ENCODE results near the gene LRRC4C. TPM values are rescaled to one million over a fixed set of nuclear protein-coding genes. Genes with fewer than 3 reads are reported as not detected.

LRRC4C gene
- total RNA-seq, 2 donors from 2014 or later: 0.42 TPM; not detected in 1

DNA sequence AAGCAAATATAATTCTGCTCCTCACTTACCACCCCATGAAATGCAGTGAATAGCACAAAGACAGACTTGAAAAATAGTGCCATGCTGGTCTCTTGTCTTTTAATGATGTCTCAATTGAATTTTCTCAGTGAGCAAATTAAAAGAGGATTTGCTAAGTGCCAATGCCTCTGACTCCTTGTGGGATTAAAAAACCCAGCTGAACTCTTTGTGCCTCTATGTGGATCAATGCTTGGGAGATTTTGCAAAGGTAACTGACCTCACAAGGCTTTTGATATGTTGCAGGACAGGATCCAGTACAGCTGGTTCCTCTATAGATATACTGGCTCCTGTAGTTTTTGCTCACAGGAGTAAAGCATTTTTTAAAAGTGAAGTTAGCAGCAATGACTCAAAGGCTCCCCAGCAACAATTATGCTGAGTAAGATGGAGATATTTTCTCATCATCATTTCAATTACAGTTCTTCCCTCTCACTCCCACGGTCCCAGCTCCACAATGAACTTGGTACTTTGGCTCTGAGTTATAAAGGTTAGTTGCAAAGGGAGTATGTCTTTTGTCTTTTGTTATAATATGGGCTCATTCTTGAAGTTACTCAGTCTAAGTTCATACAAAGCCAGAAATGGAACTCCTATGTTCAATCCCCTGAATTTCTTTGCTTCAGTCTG, 471.5 kb downstream of the LRRC4C start:
- intact Hi-C loops (cut with DNase I): no loop called here
- Histone ChIP-seq H3K4me3 (no peak overlapping the region), H3K4me1 (no peaks in the 10 kb centered on the region), H3K9me3 (no peaks in the 10 kb centered on the region), H3K27me3 (no peaks in the 10 kb centered on the region), H3K36me3 (no peaks in the 10 kb centered on the region), H3K27ac (no peak overlapping the region), H3K9ac (ENCODE audit: low read depth in 2 of 2, low read length in 2 of 2) (no peak overlapping the region)
- no peak for TF ChIP-seq CTCF (IDR thresholded peaks at IDR 0.05)
- DNase-seq: no peak

DNA sequence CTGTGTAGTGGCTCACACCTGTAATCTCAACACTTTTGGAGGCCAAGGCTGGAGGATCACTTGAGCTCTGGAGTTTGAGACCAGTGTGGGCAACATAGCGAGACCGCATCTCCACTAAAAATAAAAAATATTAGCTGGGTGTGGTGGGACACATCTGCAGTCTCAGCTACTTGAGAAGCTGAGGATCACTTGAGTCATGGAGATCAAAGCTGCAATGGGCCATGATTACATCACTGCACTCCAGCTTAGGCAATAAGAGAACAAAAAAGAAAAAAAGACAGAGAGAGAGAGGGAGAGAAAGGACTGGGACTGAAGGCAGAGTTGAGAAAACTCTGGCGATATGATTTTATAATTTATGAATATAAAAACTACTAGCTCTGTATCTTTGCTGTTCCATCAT, 473.1 kb downstream of the LRRC4C start:
- no peak overlapping the region for H3K9ac ChIP-seq (ENCODE audit: low read depth in 2 of 2, low read length in 2 of 2)
- H3K36me3 ChIP-seq: no peaks in the 10 kb centered on the region
- intact Hi-C loops (cut with DNase I): no loop called here
- H3K9me3 ChIP-seq: no peaks in the 10 kb centered on the region
- no peak overlapping the region for H3K4me3 ChIP-seq
- no peaks in the 10 kb centered on the region for H3K27me3 ChIP-seq
- no peak for DNase-seq
- TF ChIP-seq CTCF (IDR thresholded peaks at IDR 0.05): no peak
- no peaks in the 10 kb centered on the region for H3K4me1 ChIP-seq
- H3K27ac ChIP-seq: no peak overlapping the region

DNA sequence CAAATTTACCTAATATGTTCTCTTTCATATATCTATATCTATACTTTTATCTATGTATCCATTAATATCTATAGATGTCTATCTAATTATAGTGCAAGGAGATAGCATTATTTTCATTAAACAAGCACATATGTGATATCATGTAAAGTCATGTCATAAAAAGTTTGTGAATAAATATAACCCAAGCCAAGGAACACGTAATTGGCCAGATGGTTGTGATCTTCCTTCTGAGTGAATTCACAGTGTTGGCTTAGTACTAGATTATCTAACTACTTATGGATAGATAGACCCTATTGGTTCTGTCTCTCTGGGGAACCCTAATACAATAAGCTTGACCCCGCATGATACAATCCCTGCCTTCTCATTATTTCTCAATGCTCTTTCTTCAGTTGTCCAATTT, 484.4 kb downstream of the LRRC4C start:
- H3K27ac ChIP-seq: no peak overlapping the region
- no peaks in the 10 kb centered on the region for H3K4me1 ChIP-seq
- TF ChIP-seq CTCF (IDR thresholded peaks at IDR 0.05): no peak
- H3K27me3 ChIP-seq: no peaks in the 10 kb centered on the region
- no peaks in the 10 kb centered on the region for H3K9me3 ChIP-seq
- DNase-seq: no peak
- H3K4me3 ChIP-seq: no peak overlapping the region
- no peak overlapping the region for H3K9ac ChIP-seq (ENCODE audit: low read depth in 2 of 2, low read length in 2 of 2)
- H3K36me3 ChIP-seq: no peaks in the 10 kb centered on the region
- intact Hi-C loops (cut with DNase I): no loop called here

DNA sequence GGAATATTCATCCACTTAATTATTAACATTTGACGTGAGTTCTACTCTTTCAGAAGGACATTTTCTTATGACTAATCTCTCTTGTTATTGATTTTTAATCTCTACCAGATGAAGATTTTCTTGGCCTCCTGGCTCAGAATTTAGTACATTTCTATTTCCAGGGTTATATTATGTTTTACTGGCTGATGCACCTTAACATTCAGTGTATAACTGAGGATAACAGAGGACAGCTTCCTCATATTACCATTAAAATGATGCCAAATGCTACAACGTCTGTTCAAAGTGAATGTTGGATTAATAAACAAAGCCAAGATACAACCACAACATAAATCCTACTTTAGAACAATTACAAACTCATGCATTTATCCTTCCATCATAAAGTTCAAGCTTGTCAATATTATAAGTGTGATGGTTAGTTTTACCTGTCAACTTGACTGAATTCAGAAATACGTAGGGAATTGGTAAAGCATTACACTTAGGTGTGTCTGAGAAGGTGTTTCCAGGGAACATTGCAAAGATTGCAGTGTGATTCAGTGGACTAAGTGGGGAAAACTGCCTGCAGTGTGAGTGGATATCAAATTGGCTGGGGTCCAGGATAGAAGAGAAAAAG, 485.2 kb downstream of the LRRC4C start:
- no peak for TF ChIP-seq CTCF (IDR thresholded peaks at IDR 0.05)

GRCh38 chr11:40958707-40959106, 500.7 kb downstream of the LRRC4C start:
- H3K9me3 ChIP-seq: no peaks in the 10 kb centered on the region
- no peaks in the 10 kb centered on the region for H3K4me1 ChIP-seq
- no peak for TF ChIP-seq CTCF (IDR thresholded peaks at IDR 0.05)
- H3K36me3 ChIP-seq: no peaks in the 10 kb centered on the region
- no peak overlapping the region for H3K27ac ChIP-seq
- no peaks in the 10 kb centered on the region for H3K27me3 ChIP-seq
- intact Hi-C loops (cut with DNase I): no loop called here
- DNase-seq: no peak
- no peak overlapping the region for H3K4me3 ChIP-seq
- no peak overlapping the region for H3K9ac ChIP-seq (ENCODE audit: low read depth in 2 of 2, low read length in 2 of 2)

More for the DNA sequence above, 485.2 kb downstream of the LRRC4C start:
- no peaks in the 10 kb centered on the region for H3K9me3 ChIP-seq
- intact Hi-C loops (cut with DNase I): no loop called here
- no peak overlapping the region for H3K9ac ChIP-seq (ENCODE audit: low read depth in 2 of 2, low read length in 2 of 2)
- H3K4me3 ChIP-seq: no peak overlapping the region
- H3K27ac ChIP-seq: no peak overlapping the region
- no peaks in the 10 kb centered on the region for H3K4me1 ChIP-seq
- no peak for DNase-seq
- H3K36me3 ChIP-seq: no peaks in the 10 kb centered on the region
- H3K27me3 ChIP-seq: no peaks in the 10 kb centered on the region
